ENCODE results near the gene FBXL19. TPM values are rescaled to one million over a fixed set of nuclear protein-coding genes. Genes with fewer than 3 reads are reported as not detected.
A peak's percentile ranks its signal among the peaks of the same experiment; 100 is the strongest.

Gene FBXL19
- total and polyA plus RNA-seq, 9 of the 15 experiments (the other 6 are each of a cell fraction or from before 2014, with no cell fraction given): 0.13 to 48.0 (median 13.5) TPM; not detected in 1

GRCh38 chr16:30947859-30948666 is 24.7 kb downstream of the FBXL19 start (continued):
- no peak for TF ChIP-seq CHD2 (IDR thresholded peaks at IDR 0.05; ENCODE audit: low read depth, low read length)
- TF ChIP-seq SP2 (IDR thresholded peaks at IDR 0.05; ENCODE audit: extremely low read depth, low read depth, low read length, poor library complexity, severe bottlenecking): peak; percentile 50
- TF ChIP-seq PBX2 (CRISPR knock-in tag; IDR thresholded peaks at IDR 0.05; ENCODE audit: low read depth): peak; percentile 86
- TF ChIP-seq PBX2 (tag; conservative IDR thresholded peaks at IDR 0.05; ENCODE audit: low read depth): peak; percentile 95

Measured in K562 (cell line).